Breast epithelium (tissue), 4 donors: ENCODE measurements around the gene AP3S1. TPM values are rescaled to one million over a fixed set of nuclear protein-coding genes. Genes with fewer than 3 reads are reported as not detected.
"Not testable (repeated sequence)": the region's sequence is repeated elsewhere in the genome, so short reads cannot be mapped to it uniquely, and the experiment has no call there.

ENCODE experiments used
- DNase-seq, 2 donors: peaks; one replicate each; pipeline ENCODE4 v3.0.0-alpha.2; 2019; ENCODE audit warnings: low spot score in 2 of 2
- H3K27ac ChIP-seq, 2 donors: fragments of 200-600 bp; sonication (generic) in 1 of 2; one replicate each; pipeline ENCODE4 v1.5.1; 2016 to 2019; ENCODE audit warnings: mild to moderate bottlenecking in 1 of 2
- H3K27me3 ChIP-seq, 2 donors: fragments of 200-600 bp; sonication (generic) in 1 of 2; one replicate each; pipeline versions ENCODE4 v1.5.1 to v1.6.0; 2017 to 2019; ENCODE audit warnings: control low read depth in 1 of 2, mild to moderate bottlenecking in 1 of 2
- H3K36me3 ChIP-seq: fragments of 200-600 bp; one replicate; pipeline ENCODE4 v1.5.1; 2019
- H3K4me1 ChIP-seq, 2 donors: fragments of 200-600 bp; sonication (generic); one replicate each; pipeline ENCODE4 v1.5.1; 2016 to 2019; ENCODE audit warnings: control low read depth in 1 of 2
- H3K4me3 ChIP-seq, 3 donors: fragments of 200-600 bp; sonication (generic); 1 replicate in 2 of 3; 2 replicates in 1 of 3; pipeline ENCODE4 v1.5.1; 2016 to 2019; ENCODE audit warnings: mild to moderate bottlenecking in 3 of 3, moderate library complexity in 2 of 3
- H3K9me3 ChIP-seq, 2 donors: fragments of 200-600 bp; sonication (generic) in 1 of 2; one replicate each; pipeline ENCODE4 v1.5.1; 2016 to 2019; ENCODE audit warnings: control low read depth in 1 of 2
- CTCF ChIP-seq, 3 donors: fragments of 450-650 bp; IDR thresholded peaks; one replicate each; pipeline ENCODE4 v1.5.1; 2016 to 2017; ENCODE audit warnings: antibody characterized with exemption in 3 of 3, mild to moderate bottlenecking in 3 of 3, moderate library complexity in 3 of 3
- POLR2A ChIP-seq: fragments of 450-650 bp; IDR thresholded peaks from one replicate; pipeline ENCODE4 v1.6.1; 2016; ENCODE audit warnings: antibody characterized with exemption, mild to moderate bottlenecking, moderate library complexity
- POLR2AphosphoS5 ChIP-seq, 3 donors: sonication (generic); formaldehyde crosslinking; IDR thresholded peaks; one replicate each; pipeline ENCODE4 v1.6.1; 2017; ENCODE audit warnings: antibody characterized with exemption in 3 of 3
- intact Hi-C: fragments of 100-400 bp; cut with DNase I; formaldehyde crosslinking; loops from one replicate; pipeline ENCODE4 v1.15.1; 2023; ENCODE audit warnings: low total_unique reads
- total RNA-seq, 3 donors: library from RNA; depleted of rRNA; stranded (reverse); fragments of >200 nt; gene quantifications; one replicate each; pipeline ENCODE4 v1.1.0, GENCODE V29; 2016

AP3S1 gene
- total RNA-seq, 3 donors from 2014 or later, result 74.7 to 93.7 (median 89.9) TPM

- Histone ChIP-seq H3K4me3 (no peak overlapping the region), H3K27ac (no peak overlapping the region), H3K4me1 (no peaks in the 10 kb centered on the region), H3K9me3 (no peaks in the 10 kb centered on the region), H3K27me3 (peaks cover 4 to 28% of the 10 kb centered on the region in 2 donors), H3K36me3 (no peaks in the 10 kb centered on the region)
- TF ChIP-seq POLR2AphosphoS5 (IDR thresholded peaks at IDR 0.05), result no peak
- TF ChIP-seq POLR2A, result no peak
- no peak for TF ChIP-seq CTCF (IDR thresholded peaks at IDR 0.05)
- intact Hi-C loops, result no loop called here
- DNase-seq, result no peak
These were observed 22.9 kb upstream of the AP3S1 start for GRCh38 chr5:115818821-115819220.

- H3K27ac ChIP-seq, result no peak overlapping the region
- no peak for TF ChIP-seq CTCF (IDR thresholded peaks at IDR 0.05)
- TF ChIP-seq POLR2A, result no peak
- no peak for TF ChIP-seq POLR2AphosphoS5 (IDR thresholded peaks at IDR 0.05)
- no peaks in the 10 kb centered on the region for H3K4me1 ChIP-seq
- peaks cover 4 to 9% of the 10 kb centered on the region in 2 donors for H3K27me3 ChIP-seq
- DNase-seq, result no peak
- H3K36me3 ChIP-seq, result no peaks in the 10 kb centered on the region
- no peaks in the 10 kb centered on the region for H3K9me3 ChIP-seq
- H3K4me3 ChIP-seq, result no peak overlapping the region
- intact Hi-C loops, result no loop called here
These were observed 20.9 kb upstream of the AP3S1 start for GRCh38 chr5:115820846-115821245.

- H3K4me3 ChIP-seq, H3K27ac ChIP-seq, H3K9me3 ChIP-seq, intact Hi-C loops, H3K36me3 ChIP-seq, DNase-seq, H3K4me1 ChIP-seq, H3K27me3 ChIP-seq: not testable (repeated sequence)
These were observed 16.8 kb upstream of the AP3S1 start for GRCh38 chr5:115824983-115825382.

GRCh38 chr5:115825948-115826347, 15.8 kb upstream of the AP3S1 start:
- TF ChIP-seq POLR2A (no peak), POLR2AphosphoS5 (IDR thresholded peaks at IDR 0.05) (no peak), CTCF (IDR thresholded peaks at IDR 0.05) (no peak)
- intact Hi-C loops, result no loop called here
- no peak for DNase-seq
- Histone ChIP-seq H3K9me3 (no peaks in the 10 kb centered on the region), H3K27me3 (no peaks in the 10 kb centered on the region), H3K4me3 (no peak overlapping the region), H3K36me3 (no peaks in the 10 kb centered on the region), H3K27ac (no peak overlapping the region), H3K4me1 (no peaks in the 10 kb centered on the region)

GRCh38 chr5:115829913-115830312, 11.8 kb upstream of the AP3S1 start:
- intact Hi-C loops, result no loop called here
- Histone ChIP-seq H3K27ac (no peak overlapping the region), H3K9me3 (no peaks in the 10 kb centered on the region), H3K4me3 (no peak overlapping the region), H3K27me3 (no peaks in the 10 kb centered on the region), H3K4me1 (no peaks in the 10 kb centered on the region), H3K36me3 (no peaks in the 10 kb centered on the region)
- no peak for DNase-seq
- TF ChIP-seq POLR2AphosphoS5 (IDR thresholded peaks at IDR 0.05) (no peak), CTCF (IDR thresholded peaks at IDR 0.05) (no peak), POLR2A (no peak)

- Histone ChIP-seq H3K4me1 (no peaks in the 10 kb centered on the region), H3K36me3 (peaks cover 3% of the 10 kb centered on the region), H3K27me3 (no peaks in the 10 kb centered on the region), H3K4me3 (no peak overlapping the region), H3K27ac (no peak overlapping the region), H3K9me3 (no peaks in the 10 kb centered on the region)
- intact Hi-C loops, result no loop called here
- peak in 2 of 3 donors; percentile 53 to 61 for TF ChIP-seq CTCF (IDR thresholded peaks at IDR 0.05)
- TF ChIP-seq POLR2AphosphoS5 (IDR thresholded peaks at IDR 0.05), result no peak
- no peak for DNase-seq
These were observed 10.5 kb upstream of the AP3S1 start for GRCh38 chr5:115831163-115831768.
